Measurements from ENCODE around the gene EXOC3L2.
"Not testable (repeated sequence)": the region's sequence is repeated elsewhere in the genome, so short reads cannot be mapped to it uniquely, and the experiment has no call there.

Gene EXOC3L2

DNA sequence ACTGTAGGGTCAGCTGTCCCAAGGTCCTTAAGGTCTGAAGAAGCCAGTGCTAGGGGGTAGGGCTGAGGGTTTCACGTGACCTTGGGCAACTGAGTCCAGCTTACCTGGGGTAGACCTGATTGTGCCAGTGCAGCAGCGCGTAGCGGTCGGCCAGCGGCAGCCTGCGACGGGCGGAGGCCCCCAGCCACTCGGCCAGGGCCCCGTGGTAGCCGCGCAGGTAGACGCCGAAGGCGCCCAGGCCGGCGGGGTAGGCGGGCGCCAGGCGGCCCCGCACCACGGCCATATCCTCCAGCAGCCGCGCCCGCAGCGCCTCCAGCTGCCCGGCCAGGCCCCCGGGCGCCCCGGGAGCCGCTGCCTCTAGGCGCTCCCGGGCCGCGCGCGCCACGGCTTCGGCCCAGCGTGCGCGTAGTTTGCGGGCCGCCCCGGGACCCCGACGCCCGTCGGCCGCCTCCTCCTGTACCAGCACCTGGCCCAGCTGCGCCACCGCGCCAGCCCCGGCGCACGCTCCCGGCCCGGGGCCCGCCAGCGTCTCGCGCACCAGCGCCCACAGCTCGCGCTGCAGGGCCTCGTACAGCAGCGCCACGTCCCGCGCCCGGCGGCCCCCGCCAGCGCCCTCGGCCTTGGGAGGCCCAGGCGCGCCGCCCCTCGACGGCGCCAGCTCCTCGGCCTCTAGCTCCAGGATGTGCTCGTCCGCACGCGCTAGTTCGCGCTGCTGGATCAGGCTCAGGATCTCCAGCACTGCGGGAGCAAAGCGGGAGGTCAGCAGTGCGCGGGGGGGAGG is 10.9 kb downstream of the EXOC3L2 start:
- TF ChIP-seq ZFX (IDR thresholded peaks at IDR 0.05; ENCODE audit: borderline replicate concordance), result no peak
- TF ChIP-seq CTCF (IDR thresholded peaks at IDR 0.05), result no peak
- H3K27ac ChIP-seq, result no peak overlapping the region

DNA sequence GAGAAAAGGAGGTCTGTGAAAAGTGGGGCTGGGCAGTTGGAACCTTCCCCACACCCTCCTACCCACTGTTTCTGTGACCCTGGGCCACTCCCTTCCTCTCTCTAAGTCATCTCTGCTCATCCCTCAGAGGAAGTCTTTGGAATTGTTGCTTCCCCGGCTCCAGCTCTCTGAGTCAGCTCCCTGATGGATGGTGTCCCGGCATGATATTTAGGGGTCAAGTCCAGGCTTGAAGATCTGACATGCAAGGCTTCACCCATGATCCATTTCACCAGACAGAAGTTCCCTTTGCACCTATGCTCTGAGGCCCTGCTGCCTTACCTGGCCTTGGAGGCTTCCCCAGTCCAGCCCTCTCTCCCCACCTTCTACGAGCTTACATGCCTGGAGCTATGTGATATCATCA is 13.3 kb downstream of the EXOC3L2 start:
- no peak overlapping the region for H3K27ac ChIP-seq
- no peak for TF ChIP-seq CTCF (IDR thresholded peaks at IDR 0.05)

DNA sequence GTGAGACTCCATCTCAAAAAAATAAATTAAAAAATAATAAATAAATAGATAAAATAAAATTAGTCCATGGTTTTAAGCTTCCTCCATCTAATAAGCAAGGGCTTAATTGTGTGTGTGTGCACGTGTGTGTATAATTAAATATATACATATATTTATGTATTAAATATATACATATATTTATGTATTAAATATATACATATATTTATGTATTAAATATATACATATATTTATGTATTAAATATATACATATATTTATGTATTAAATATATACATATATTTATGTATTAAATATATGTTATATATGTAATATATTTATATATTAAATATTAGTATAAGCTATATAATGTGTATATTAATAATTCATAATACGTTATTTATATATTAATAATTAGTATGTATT is 16.2 kb downstream of the EXOC3L2 start:
- H3K27ac ChIP-seq, result not testable (repeated sequence)

DNA sequence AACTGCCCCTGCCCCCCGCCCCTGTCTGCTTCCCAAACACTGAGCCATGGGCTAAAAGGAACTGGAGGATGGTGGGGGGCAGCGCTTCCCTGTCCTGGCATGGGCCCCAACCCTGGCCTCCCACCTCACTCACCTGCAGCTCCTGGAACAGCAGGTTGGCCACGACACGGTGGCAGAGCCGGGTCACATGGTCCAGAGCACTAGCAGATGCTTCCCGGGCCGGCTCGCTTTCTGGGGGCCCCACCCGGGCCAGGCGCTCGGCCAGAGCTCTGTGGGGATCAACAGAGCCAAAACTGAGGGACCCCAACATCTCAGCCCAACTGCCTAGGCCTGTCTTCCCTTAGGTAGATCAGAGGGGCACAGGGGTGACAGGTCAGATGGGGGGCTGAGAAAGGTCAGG is 20.6 kb downstream of the EXOC3L2 start:
- H3K27ac ChIP-seq, result no peak overlapping the region
- TF ChIP-seq ZFX (IDR thresholded peaks at IDR 0.05; ENCODE audit: borderline replicate concordance), result no peak
- TF ChIP-seq CTCF (IDR thresholded peaks at IDR 0.05), result no peak

DNA sequence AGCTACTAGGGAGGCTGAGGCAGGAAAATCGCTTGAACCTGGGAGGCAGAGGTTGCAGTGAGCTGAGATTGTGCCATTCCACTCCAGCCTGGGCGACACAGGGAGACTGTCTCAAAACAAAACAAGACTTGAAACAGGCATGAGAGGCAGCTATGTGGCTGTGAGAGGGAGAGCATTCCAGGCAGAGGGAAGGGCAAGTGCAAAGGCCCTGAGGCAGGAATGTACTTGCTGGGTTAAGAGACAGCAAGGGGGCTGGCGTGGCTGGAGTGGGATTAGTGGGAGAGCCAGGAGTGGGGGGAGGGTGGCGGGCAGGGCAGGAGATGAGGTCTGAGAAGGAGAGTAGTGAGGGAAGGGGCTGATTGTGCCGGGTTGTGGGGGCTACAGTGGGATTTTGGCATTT is 21.3 kb downstream of the EXOC3L2 start:
- H3K27ac ChIP-seq, result no peak overlapping the region
- no peak for TF ChIP-seq CTCF (IDR thresholded peaks at IDR 0.05)
- TF ChIP-seq ZFX (IDR thresholded peaks at IDR 0.05; ENCODE audit: borderline replicate concordance), result no peak

DNA sequence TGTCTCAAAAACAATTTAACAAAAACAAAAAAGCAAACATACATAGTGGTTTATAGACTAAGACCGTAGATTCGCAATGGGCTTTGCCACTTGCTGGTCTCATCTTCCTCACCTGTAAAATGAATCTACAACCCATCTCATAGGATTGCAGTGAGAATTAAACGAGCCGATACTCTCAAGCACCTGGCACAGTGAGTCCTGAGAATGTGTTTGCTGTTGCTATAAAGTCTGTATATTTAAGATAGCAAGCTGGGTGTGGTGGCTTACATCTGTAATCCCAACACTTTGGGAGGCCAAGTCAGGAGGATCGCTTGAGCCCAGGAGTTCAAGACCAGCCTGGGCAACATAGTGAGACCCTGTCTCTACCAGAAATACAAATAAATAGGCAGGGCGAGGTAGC is 22.5 kb downstream of the EXOC3L2 start:
- H3K27ac ChIP-seq, result no peak overlapping the region
- TF ChIP-seq ZFX (IDR thresholded peaks at IDR 0.05; ENCODE audit: borderline replicate concordance) (no peak), CTCF (IDR thresholded peaks at IDR 0.05) (no peak)

- no peak overlapping the region for H3K27ac ChIP-seq
- TF ChIP-seq CTCF (IDR thresholded peaks at IDR 0.05) (no peak), ZFX (IDR thresholded peaks at IDR 0.05; ENCODE audit: borderline replicate concordance) (no peak)
These were observed 26.1 kb downstream of the EXOC3L2 start for GRCh38 chr19:45218911-45219743.

Measured in 22Rv1 (cell line).